Sigmoid colon (tissue), 7 donors: ENCODE data around the gene PRKCA. TPM values are rescaled to one million over a fixed set of nuclear protein-coding genes. Genes with fewer than 3 reads are reported as not detected.
A peak's percentile ranks its signal among the peaks of the same experiment; 100 is the strongest.

ENCODE experiments used
- DNase-seq: peaks from one replicate; pipeline ENCODE4 v3.0.0-alpha.2; 2019
- H3K27ac ChIP-seq, 4 donors: fragments of 200-600 bp; sonication (generic); one replicate each; pipeline ENCODE4 v1.5.1; 2016 to 2019; ENCODE audit warnings: mild to moderate bottlenecking in 1 of 4
- H3K27me3 ChIP-seq, 3 donors: fragments of 200-600 bp; sonication (generic); one replicate each; pipeline ENCODE4 v1.5.1; 2019; ENCODE audit warnings: mild to moderate bottlenecking in 1 of 3
- H3K36me3 ChIP-seq, 4 donors: fragments of 200-600 bp; sonication (generic); one replicate each; pipeline ENCODE4 v1.5.1; 2016 to 2019
- H3K4me1 ChIP-seq, 4 donors: fragments of 200-600 bp; sonication (generic); one replicate each; pipeline ENCODE4 v1.5.1; 2017 to 2019
- H3K4me3 ChIP-seq, 4 donors: fragments of 200-600 bp; sonication (generic); one replicate each; pipeline ENCODE4 v1.5.1; 2017 to 2019; ENCODE audit warnings: mild to moderate bottlenecking in 2 of 4, moderate library complexity in 1 of 4
- H3K9me3 ChIP-seq, 4 donors: fragments of 200-600 bp in 3 of 4; sonication (generic) in 3 of 4; one replicate each; pipeline versions ENCODE4 v1.5.1 to v1.6.1; 2013 to 2019
- EP300 ChIP-seq, 4 donors: sonication (generic); formaldehyde crosslinking; IDR thresholded peaks; one replicate each; pipeline ENCODE4 v1.6.1; 2017; ENCODE audit warnings: antibody characterized with exemption in 4 of 4
- POLR2A ChIP-seq, 2 donors: fragments of 450-650 bp; IDR thresholded peaks; one replicate each; pipeline ENCODE4 v1.6.1; 2016; ENCODE audit warnings: antibody characterized with exemption in 2 of 2, mild to moderate bottlenecking in 2 of 2, moderate library complexity in 2 of 2
- POLR2AphosphoS5 ChIP-seq, 4 donors: sonication (generic); formaldehyde crosslinking; IDR thresholded peaks; one replicate each; pipeline ENCODE4 v1.6.1; 2017; ENCODE audit warnings: antibody characterized with exemption in 4 of 4
- WGBS, 2 donors: extraction: QIAGEN DNeasy Blood & Tissue Kit; methylation state at CpG; one replicate each; pipeline ENCODE4 v1.1.7; 2013; 5-methylcytosine and 5-hydroxymethylcytosine counted together
- intact Hi-C: fragments of 100-400 bp; cut with DNase I; formaldehyde crosslinking; loops from one replicate; pipeline ENCODE4 v1.15.1; 2023
- polyA plus RNA-seq, 3 donors: library from polyadenylated mRNA; stranded (reverse); fragments of 200-250 nt; gene quantifications; one replicate each; pipeline ENCODE4 v1.2.3, GENCODE V29; 2013
- total RNA-seq, 4 donors: library from RNA; depleted of rRNA; stranded (reverse); fragments of >200 nt; gene quantifications; one replicate each; pipeline ENCODE4 v1.1.0, GENCODE V29; 2016
- TF ChIP-seq, protein P1 (sequence below), 4 experiments: fragments of 450-650 bp in 3 of 4; fragments of 200-600 bp in 1 of 4; IDR thresholded peaks; one replicate each; pipeline ENCODE4 v1.5.1; 2016 to 2019; ENCODE audit warnings: antibody characterized with exemption in 4 of 4, mild to moderate bottlenecking in 3 of 4, moderate library complexity in 2 of 4
- donor health status: healthy with polysubstance abuse.
- donor health status: Bipolar disorder and iron deficiency.
- donor health status: healthy.

The PRKCA gene
- total and polyA plus RNA-seq, 7 donors: 6.6 to 58.4 (median 42.6) TPM

DNA sequence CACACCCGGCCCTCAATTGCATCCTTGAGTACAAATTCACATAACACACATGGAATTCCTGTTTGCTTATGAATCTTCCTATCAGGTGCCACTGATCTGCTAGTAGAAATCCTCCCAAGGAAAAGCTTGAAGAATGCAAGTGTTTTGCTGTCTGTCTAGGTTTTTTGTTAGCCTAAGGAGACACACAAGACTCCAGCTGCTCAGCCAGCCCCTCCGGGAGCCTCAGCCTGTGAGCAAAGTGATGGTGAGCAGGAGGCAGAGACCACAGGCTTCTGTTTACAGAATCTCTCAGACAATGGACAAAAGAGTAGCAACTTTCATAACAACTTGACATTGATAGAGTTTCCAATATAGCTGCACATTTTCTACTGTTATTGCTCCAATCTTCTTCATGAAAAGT, 18.4 kb upstream of the PRKCA start:
- no peaks in the 10 kb centered on the region for H3K27me3 ChIP-seq
- no peaks in the 10 kb centered on the region for H3K9me3 ChIP-seq
- no peak overlapping the region for H3K4me3 ChIP-seq
- intact Hi-C loops: no loop called here
- 78 to 86% methylated on average over 2 of the region's 2 CpGs for WGBS, 2 donors
- H3K36me3 ChIP-seq: no peaks in the 10 kb centered on the region
- no peak for TF ChIP-seq POLR2AphosphoS5 (IDR thresholded peaks at IDR 0.05)
- TF ChIP-seq, protein P1, sequence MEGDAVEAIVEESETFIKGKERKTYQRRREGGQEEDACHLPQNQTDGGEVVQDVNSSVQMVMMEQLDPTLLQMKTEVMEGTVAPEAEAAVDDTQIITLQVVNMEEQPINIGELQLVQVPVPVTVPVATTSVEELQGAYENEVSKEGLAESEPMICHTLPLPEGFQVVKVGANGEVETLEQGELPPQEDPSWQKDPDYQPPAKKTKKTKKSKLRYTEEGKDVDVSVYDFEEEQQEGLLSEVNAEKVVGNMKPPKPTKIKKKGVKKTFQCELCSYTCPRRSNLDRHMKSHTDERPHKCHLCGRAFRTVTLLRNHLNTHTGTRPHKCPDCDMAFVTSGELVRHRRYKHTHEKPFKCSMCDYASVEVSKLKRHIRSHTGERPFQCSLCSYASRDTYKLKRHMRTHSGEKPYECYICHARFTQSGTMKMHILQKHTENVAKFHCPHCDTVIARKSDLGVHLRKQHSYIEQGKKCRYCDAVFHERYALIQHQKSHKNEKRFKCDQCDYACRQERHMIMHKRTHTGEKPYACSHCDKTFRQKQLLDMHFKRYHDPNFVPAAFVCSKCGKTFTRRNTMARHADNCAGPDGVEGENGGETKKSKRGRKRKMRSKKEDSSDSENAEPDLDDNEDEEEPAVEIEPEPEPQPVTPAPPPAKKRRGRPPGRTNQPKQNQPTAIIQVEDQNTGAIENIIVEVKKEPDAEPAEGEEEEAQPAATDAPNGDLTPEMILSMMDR (IDR thresholded peaks at IDR 0.05): no peak
- no peak overlapping the region for H3K27ac ChIP-seq
- no peak for DNase-seq
- H3K4me1 ChIP-seq: no peaks in the 10 kb centered on the region

DNA sequence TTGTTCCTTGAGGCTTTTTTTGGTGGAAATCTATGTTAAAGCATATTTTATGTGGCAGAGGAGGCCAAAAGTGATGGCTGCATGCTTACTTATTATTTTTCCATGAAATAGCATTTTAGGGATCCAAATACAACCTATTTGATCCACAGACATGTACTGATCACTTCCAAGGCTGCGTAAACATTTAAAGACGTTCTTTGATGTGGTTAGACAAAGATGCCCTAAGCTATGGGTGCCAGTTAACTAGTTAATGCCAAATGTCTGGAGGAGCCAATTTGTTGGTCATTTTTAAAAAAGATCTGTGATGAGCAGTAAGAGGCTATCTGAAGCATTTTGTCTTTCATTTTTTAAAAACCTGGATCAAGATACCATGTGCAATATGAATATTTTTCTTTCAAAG, 17.3 kb upstream of the PRKCA start:
- no peaks in the 10 kb centered on the region for H3K27me3 ChIP-seq
- intact Hi-C loops: no loop called here
- no peaks in the 10 kb centered on the region for H3K36me3 ChIP-seq
- no peak overlapping the region for H3K27ac ChIP-seq
- H3K9me3 ChIP-seq: no peaks in the 10 kb centered on the region
- no peak for DNase-seq
- WGBS, 2 donors: 52 to 69% methylated on average over 2 of the region's 2 CpGs
- TF ChIP-seq EP300 (IDR thresholded peaks at IDR 0.05) (no peak), POLR2A (IDR thresholded peaks at IDR 0.05) (no peak), POLR2AphosphoS5 (IDR thresholded peaks at IDR 0.05) (no peak)
- TF ChIP-seq, protein P1 (IDR thresholded peaks at IDR 0.05): no peak
- no peaks in the 10 kb centered on the region for H3K4me1 ChIP-seq
- H3K4me3 ChIP-seq: no peak overlapping the region

DNA sequence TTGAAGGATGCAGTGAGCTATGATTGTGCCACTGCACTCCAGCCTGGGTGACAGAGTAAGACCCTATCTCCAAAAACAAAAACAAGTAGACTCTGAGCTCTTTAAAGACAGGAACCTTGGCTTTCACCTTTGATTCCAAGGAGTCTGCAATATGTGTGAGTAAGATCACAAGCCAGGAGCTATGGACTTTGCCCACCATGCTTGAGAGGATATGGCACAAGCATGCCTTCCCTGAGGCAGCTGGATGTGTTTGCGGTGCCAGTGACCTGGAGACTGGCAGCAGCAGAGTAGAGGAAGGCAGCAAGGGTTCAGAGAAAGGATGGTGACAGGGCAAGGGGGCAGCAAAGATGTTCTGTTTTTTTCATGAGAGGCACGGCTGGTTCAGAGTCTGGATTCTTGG, 14.5 kb upstream of the PRKCA start:
- Histone ChIP-seq H3K27ac (no peak overlapping the region), H3K27me3 (no peaks in the 10 kb centered on the region), H3K36me3 (no peaks in the 10 kb centered on the region), H3K9me3 (no peaks in the 10 kb centered on the region), H3K4me1 (no peaks in the 10 kb centered on the region), H3K4me3 (no peak overlapping the region)
- no peak for DNase-seq
- intact Hi-C loops: no loop called here
- 26 to 68% methylated on average over 2 of the region's 2 CpGs for WGBS, 2 donors
- TF ChIP-seq POLR2A (IDR thresholded peaks at IDR 0.05) (no peak), POLR2AphosphoS5 (IDR thresholded peaks at IDR 0.05) (no peak), EP300 (IDR thresholded peaks at IDR 0.05) (no peak)
- TF ChIP-seq, protein P1 (IDR thresholded peaks at IDR 0.05): no peak

DNA sequence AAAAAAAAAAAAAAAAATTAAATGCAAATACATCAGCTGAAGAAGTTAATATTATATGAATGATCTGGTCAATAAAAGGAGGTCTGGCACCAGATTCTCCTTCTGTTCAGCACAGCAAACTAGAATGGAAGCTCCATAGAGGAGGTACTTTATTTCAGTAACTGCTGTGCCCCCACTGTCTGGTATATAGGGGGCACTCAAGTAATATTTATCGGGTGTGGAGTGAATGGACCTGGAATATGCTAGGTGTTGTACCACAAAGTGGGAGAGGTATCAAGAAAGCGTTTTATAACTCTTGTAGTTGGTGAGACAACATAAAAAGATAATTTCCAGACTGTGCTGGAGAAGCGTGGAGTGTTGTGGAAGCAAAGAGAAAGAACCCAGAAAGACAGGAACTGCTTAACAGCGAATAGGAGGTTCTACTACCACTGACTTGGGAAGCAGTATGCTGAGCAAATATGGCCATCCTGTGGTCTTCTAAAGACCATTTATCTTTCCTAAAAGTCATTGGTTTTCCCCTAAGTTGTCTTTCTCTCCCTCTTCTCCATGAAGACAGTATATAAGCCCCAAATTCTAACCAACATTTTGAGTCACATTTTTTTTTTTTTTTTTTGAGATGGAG, 12.2 kb upstream of the PRKCA start:
- WGBS, 2 donors: 73 to 76% methylated on average over 4 of the region's 4 CpGs
- intact Hi-C loops: no loop called here
- no peak for DNase-seq

More for the DNA sequence above, 12.2 kb upstream of the PRKCA start:
- TF ChIP-seq POLR2AphosphoS5 (IDR thresholded peaks at IDR 0.05) (no peak), EP300 (IDR thresholded peaks at IDR 0.05) (no peak), POLR2A (IDR thresholded peaks at IDR 0.05) (no peak)
- TF ChIP-seq, protein P1 (IDR thresholded peaks at IDR 0.05): peak in 1 of 4 experiments; percentile 10
- Histone ChIP-seq H3K4me1 (no peaks in the 10 kb centered on the region), H3K9me3 (no peaks in the 10 kb centered on the region), H3K36me3 (no peaks in the 10 kb centered on the region), H3K27me3 (no peaks in the 10 kb centered on the region), H3K4me3 (no peak overlapping the region), H3K27ac (no peak overlapping the region)
